SIG-M5 treated with dmso at 0.1 percent for 504 hours (cell line): Measurements from ENCODE around the gene COL8A2.

ENCODE experiments used
- DNase-seq: peaks from one replicate; lab custom pipeline; 2025; ENCODE audit not compliant: unreplicated experiment; lab: John Stamatoyannopoulos, UW

COL8A2 gene

DNA sequence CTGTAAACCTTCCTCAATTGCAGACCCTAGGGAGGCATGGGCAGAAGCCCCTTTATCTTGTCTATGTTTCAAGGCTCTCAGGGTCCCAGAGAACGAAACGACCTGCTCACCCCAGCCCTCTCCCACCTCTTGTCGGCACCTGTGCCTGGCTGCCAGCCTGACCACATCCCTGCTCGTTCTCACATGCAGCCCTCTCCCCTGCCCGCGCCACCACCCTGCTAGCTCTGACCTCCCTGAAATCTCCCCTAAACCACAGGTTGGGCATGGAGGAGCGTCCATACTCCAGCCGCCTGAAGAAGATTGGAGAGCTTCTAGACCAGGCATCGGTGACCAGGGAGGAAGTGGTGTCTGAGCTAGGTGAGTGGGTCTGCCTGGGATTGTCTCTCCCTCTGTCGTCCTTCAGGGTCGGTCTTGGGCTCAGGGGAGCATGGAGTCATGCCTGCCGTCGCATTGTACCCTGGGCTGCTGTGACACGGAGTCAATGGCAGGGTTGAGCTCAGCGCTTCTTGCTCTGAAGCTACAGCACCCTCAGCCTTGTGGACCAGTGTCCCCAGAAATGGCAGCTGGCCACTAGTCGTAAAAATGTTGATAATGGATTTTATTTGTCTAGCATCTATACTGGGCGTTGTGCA lies 32.7 kb downstream of the COL8A2 start:
- no peak for DNase-seq

DNA sequence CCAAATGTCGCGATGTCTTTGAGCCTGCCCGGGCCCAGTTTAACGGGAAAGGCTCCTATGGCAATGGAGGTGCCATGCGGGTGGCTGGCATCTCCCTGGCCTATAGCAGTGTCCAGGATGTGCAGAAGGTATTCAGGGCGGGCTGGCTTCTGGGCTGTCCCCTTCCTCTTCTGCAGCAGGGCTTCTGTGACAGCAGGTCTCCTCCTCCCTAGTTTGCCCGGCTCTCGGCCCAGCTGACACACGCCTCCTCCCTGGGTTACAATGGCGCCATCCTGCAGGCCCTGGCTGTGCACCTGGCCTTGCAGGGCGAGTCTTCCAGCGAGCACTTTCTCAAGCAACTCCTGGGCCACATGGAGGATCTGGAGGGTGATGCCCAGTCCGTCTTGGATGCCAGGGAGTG lies 33.3 kb downstream of the COL8A2 start:
- DNase-seq = no peak

- no peak for DNase-seq
Measured at GRCh38 chr1:36091141-36091540, 33.9 kb downstream of the COL8A2 start.

GRCh38 chr1:36089393-36090121 lies 35.5 kb downstream of the COL8A2 start:
- peak; percentile 43 for DNase-seq

DNA sequence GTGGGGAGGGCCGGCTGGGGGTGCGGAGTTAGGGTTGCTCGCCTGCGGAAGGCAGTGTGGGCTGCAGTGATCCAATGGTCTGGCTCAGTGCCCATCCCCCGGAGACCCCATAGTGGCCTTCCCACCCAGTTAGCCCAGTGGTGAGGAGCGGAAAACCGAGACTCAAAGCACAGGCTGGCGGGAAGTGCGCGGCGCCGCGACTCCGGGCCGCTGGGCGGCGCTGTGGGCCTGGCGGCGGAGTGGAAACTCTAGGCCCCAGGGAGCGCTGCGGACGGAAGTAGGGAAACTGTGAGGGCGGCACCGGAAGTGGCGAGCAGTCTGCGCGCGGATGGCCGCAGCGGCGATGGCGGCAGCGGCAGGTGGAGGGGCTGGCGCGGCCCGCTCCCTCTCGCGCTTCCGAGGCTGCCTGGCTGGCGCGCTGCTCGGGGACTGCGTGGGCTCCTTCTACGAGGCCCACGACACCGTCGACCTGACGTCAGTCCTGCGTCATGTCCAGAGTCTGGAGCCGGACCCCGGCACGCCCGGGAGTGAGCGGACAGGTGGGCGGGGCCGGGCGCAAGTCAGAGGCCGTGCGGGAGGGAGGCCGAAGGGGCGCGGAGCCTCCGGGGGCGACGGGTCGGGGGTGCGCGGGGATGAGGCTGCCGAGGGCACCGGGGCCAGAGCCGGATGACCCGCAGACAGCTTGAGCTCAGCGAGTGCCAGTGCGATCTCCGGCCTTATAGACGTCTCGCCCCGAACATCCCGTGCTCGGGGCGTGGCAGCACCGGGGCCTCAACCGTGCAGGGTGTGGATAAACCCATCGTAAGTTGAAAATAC lies 36.2 kb downstream of the COL8A2 start, which contains the start of gene ADPRS:
ADPRS (plus strand) TSS at position 316 of the 816 bp plus-strand sequence; CDS start at position 329, 13 bp downstream.
- peak; percentile 91 for DNase-seq

DNA sequence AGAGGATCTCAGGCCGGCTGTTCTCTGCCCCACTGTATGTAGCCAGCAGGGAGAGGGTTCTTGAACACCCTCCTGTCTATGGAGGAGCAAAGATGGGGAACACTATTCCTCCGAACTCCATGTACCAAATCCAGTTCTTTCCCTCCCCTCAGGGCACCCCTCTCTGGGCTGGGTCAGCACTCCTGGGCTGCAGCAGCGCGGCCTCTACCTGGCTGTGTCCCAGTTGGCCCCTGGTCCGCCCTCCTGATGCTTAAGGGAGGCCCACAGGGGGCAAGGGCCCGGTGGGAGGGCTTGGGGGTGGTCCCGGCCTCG lies 36.8 kb downstream of the COL8A2 start:
- DNase-seq = no peak

GRCh38 chr1:36087233-36088123 lies 37.5 kb downstream of the COL8A2 start:
- no peak for DNase-seq

GRCh38 chr1:36086529-36087232 lies 38.3 kb downstream of the COL8A2 start:
- no peak for DNase-seq

GRCh38 chr1:36085686-36086526 lies 39.1 kb downstream of the COL8A2 start:
- no peak for DNase-seq

DNA sequence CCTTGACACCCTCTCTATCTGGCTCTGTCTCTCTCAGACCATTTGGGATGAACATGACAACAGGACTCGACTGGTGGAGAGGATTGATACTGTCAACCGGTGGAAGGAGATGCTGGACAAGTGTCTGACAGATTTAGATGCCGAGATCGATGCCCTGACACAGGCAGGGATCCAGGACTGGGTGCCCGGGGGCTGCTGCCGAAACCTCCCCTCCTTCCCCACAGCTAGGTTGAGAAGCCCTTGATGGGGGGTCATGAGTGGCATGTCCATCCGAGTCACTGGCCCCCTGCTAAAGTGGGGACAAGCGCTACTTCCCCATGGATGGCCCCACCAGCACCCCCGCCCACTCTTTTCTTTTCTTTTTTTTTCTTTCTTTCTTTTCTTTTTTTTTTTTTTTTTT lies 39.9 kb downstream of the COL8A2 start:
- DNase-seq = no peak

- no peak for DNase-seq
Measured at GRCh38 chr1:36084497-36085115, 40.4 kb downstream of the COL8A2 start.

DNA sequence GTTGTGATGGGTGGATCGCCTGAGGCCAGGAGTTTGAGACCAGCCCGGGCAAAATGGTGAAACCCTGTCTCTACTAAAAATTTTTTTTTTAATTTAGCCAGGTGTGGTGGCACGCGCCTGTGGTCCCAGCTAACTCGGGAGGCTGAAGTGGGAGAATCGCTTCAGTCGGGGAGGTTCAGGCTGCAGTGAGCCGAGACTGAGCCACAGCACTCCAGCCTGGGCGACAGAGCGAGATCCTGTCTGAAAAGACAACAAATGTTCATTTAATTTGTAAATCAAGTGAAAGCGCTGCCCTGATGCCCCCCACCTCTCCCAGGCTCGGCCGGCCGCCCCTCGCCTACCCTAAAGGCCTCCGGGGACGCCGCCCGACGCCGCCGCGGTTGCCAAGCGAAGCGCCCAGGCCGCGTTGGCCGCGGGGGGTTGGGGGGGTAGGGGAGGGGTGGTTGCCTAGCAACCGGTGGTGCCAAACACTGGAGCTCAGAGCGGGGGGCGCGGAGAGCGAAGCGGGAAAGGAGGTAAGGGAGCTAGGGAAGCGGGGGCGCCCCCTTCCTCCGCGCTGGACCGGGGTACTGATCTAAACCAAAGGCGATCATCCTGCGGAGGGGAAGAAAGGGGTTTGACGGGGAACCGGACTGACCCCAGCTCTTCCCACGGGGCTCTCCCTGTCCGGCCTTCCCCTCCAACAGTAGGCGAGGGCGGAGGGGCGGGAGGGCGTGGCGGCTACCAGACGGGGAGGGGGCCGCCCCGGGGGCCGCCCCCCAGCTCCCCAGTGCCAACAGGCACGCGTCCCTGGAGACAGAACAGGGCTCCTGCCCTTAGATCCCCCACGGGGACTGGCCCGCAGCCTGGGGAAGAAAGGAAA lies 41.2 kb downstream of the COL8A2 start, which contains the start of gene TEKT2:
TEKT2 (plus strand) TSS at position 460 of the 862 bp plus-strand sequence. CDS start 828 bp downstream, outside the sequence.
- no peak for DNase-seq

DNA sequence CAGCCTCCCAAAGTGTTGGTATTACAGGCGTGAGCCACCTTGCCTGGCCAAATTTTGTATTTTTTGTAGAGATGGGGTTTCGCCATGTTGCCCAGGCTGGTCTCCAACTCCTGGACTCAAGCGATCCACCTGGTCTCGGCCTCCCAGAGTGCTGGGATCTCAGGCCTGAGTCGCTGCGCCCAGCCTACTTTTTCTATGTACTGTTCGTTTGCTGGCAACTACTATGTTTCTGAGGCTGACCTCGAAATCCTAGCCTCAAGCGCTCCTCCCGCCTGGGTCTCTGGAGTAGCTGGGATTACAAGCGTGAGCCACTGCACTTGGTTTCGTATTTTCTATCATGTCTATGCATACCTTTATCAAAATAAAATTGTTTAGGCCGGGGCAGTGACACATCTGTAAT lies 41.8 kb downstream of the COL8A2 start:
- DNase-seq = no peak

DNA sequence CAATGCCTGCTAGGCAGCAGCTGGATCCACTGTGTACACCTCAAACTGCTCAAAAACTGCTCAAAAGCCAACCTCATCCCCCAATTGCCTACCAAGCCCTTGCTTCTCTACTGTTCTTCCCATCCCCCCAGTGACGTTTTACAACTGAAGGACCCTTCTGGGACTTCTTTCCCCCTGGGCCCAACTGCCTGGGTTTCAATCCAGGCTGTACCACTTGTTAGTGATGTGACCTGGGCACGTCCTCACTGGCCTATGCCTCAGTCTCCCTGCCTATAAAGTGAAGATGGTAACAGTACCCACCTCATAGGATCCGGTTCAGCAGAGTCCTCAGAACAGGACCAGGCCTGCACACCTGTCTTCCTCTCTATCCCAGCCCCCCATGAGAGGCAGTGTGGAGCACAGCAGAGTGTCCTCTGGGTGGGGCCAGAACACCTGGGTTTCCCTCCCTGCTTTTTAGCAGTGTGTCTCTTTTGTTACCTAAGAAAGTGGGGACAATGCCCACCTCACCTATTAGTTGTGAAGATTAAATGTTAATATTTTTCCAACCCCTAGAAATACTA lies 43.0 kb downstream of the COL8A2 start:
- no peak for DNase-seq

GRCh38 chr1:36080801-36081200 lies 44.2 kb downstream of the COL8A2 start:
- no peak for DNase-seq

- DNase-seq = no peak
Measured at GRCh38 chr1:36080236-36080635, 44.8 kb downstream of the COL8A2 start.

- no peak for DNase-seq
Measured at GRCh38 chr1:36076979-36077573, 47.9 kb downstream of the COL8A2 start.
